HCT116 (cell line): ENCODE data around the gene TXNDC17. TPM values are rescaled to one million over a fixed set of nuclear protein-coding genes. Genes with fewer than 3 reads are reported as not detected.
A peak's percentile ranks its signal among the peaks of the same experiment; 100 is the strongest.

Experiments
- ATAC-seq: fragments of 200-7000 bp; cut with Tn5 transposase; 2 replicates; pipeline ENCODE4 v1.9.1; 2020; ENCODE audit warnings: mild to moderate bottlenecking, moderate library complexity
- BruUV-seq: library from RNA; stranded (reverse); fragments of 400-500 nt; replicated peaks from 2 replicates; lab custom pipeline; 2021; lab: Mats Ljungman, UMichigan
- CTCF ChIA-PET: fragments of 300-600 bp; sonication (Branson Sonifier 250); formaldehyde crosslinking; loops from one replicate; lab custom pipeline; 2021; ENCODE audit warnings: antibody characterized with exemption; lab: Charles Lee
- POLR2A ChIA-PET: fragments of 300-600, 350-600 bp; sonication (Branson Sonifier 250); formaldehyde crosslinking; loops from one replicate; lab custom pipeline; 2021; ENCODE audit warnings: antibody characterized with exemption; lab: Charles Lee
- RAD21 ChIA-PET, 2 experiments: fragments of 300-600 bp; sonication (Branson Sonifier 250); formaldehyde crosslinking; loops; one replicate each; lab custom pipeline; 2023; ENCODE audit warnings: low total read pairs in 2 of 2; ENCODE audit not compliant: uncharacterized antibody in 2 of 2, unreplicated experiment in 2 of 2, low non-redundant PET in 1 of 2; lab: Charles Lee
- DNase-seq: peaks from one replicate; pipeline ENCODE4 v3.0.0-alpha.2; 2010; ENCODE audit warnings: low read depth, low spot score
- H2AFZ ChIP-seq: fragments of 200-600 bp; shearing (Covaris generic), sonication (generic); 2 replicates; pipeline ENCODE4 v1.6.1; 2017; ENCODE audit warnings: low read depth, mixed run types, mixed read lengths, antibody characterized with exemption, low read length; ENCODE audit not compliant: poor library complexity, severe bottlenecking
- H3K27ac ChIP-seq: 2 replicates; pipeline ENCODE4 v1.5.1; 2012; ENCODE audit warnings: low read depth, low read length
- H3K27me3 ChIP-seq: fragments of 200-600 bp; sonication (generic); 2 replicates; pipeline ENCODE4 v1.6.1; 2016; ENCODE audit warnings: mixed run types, low read length, mixed read lengths; ENCODE audit not compliant: insufficient read depth
- H3K36me3 ChIP-seq, 2 experiments: fragments of 200-500 bp in 1 of 2; fragments of 200-600 bp in 1 of 2; sonication (Bioruptor generic) in 1 of 2; sonication (generic) in 1 of 2; 2 replicates each; pipeline versions ENCODE4 v1.5.1 to v1.6.1; 2014 to 2016; ENCODE audit warnings: low read length in 2 of 2, inconsistent platforms in 1 of 2, mixed read lengths in 1 of 2, mixed run types in 1 of 2; ENCODE audit not compliant: insufficient read depth in 2 of 2, control insufficient read depth in 1 of 2
- H3K4me1 ChIP-seq, 2 experiments: fragments of 200-600 bp in 1 of 2; sonication (generic) in 1 of 2; 2 replicates each; pipeline versions ENCODE4 v1.5.1 to v1.6.1; 2012 to 2017; ENCODE audit warnings: low read length in 2 of 2, inconsistent platforms in 1 of 2, mild to moderate bottlenecking in 1 of 2, mixed read lengths in 1 of 2, mixed run types in 1 of 2, moderate library complexity in 1 of 2; ENCODE audit not compliant: insufficient read depth in 2 of 2, control insufficient read depth in 1 of 2
- H3K4me2 ChIP-seq: fragments of 200-600 bp; sonication (generic); 2 replicates; pipeline ENCODE4 v1.6.1; 2017; ENCODE audit warnings: mixed run types, low read length, mixed read lengths
- H3K4me3 ChIP-seq, 2 experiments: fragments of 200-600 bp in 1 of 2; sonication (generic) in 1 of 2; replicated peaks in 1 of 2; 2 replicates each; pipeline ENCODE4 v1.5.1; 2011 to 2016; ENCODE audit warnings: low read length in 2 of 2, control low read depth in 1 of 2, low read depth in 1 of 2, mild to moderate bottlenecking in 1 of 2, mixed read lengths in 1 of 2, mixed run types in 1 of 2
- H3K79me2 ChIP-seq: fragments of 200-600 bp; sonication (generic); 2 replicates; pipeline ENCODE4 v1.6.1; 2017; ENCODE audit warnings: mild to moderate bottlenecking, mixed run types, low read length, moderate library complexity, mixed read lengths; ENCODE audit not compliant: insufficient read depth
- H3K9ac ChIP-seq: fragments of 200-600 bp; sonication (generic); 2 replicates; pipeline ENCODE4 v1.6.1; 2016; ENCODE audit warnings: low read length, mixed read lengths
- H3K9me2 ChIP-seq: fragments of 200-600 bp; sonication (generic), shearing (Covaris generic); 2 replicates; pipeline ENCODE4 v1.6.1; 2017; ENCODE audit warnings: mixed run types, mild to moderate bottlenecking, moderate library complexity; ENCODE audit not compliant: insufficient read depth
- H3K9me3 ChIP-seq, 2 experiments: fragments of 200-500 bp in 1 of 2; fragments of 200-600 bp in 1 of 2; sonication (Bioruptor generic) in 1 of 2; sonication (generic) in 1 of 2; 2 replicates each; pipeline ENCODE4 v1.6.1; 2014 to 2017; ENCODE audit warnings: low read length in 2 of 2, mixed read lengths in 2 of 2, inconsistent platforms in 1 of 2, low read depth in 1 of 2, mild to moderate bottlenecking in 1 of 2, mixed run types in 1 of 2, moderate library complexity in 1 of 2; ENCODE audit not compliant: control insufficient read depth in 1 of 2, insufficient read depth in 1 of 2
- H4K20me1 ChIP-seq: fragments of 200-600 bp; sonication (generic), shearing (Covaris generic); 2 replicates; pipeline ENCODE4 v1.6.1; 2017; ENCODE audit warnings: mixed run types, mild to moderate bottlenecking, moderate library complexity; ENCODE audit not compliant: insufficient read depth
- ATF3 ChIP-seq: IDR thresholded peaks from 2 replicates; pipeline ENCODE4 v1.6.1; 2012
- CBX3 ChIP-seq: IDR thresholded peaks from 2 replicates; pipeline ENCODE4 v1.6.1; 2012; ENCODE audit warnings: low read depth
- EGR1 ChIP-seq: IDR thresholded peaks from 2 replicates; pipeline ENCODE4 v1.6.1; 2012; ENCODE audit warnings: low read depth
- ELF1 ChIP-seq: IDR thresholded peaks from 2 replicates; pipeline ENCODE4 v1.6.1; 2012; ENCODE audit warnings: low read depth, borderline replicate concordance
- EZH2 ChIP-seq: fragments of 200-600 bp; sonication (generic); IDR thresholded peaks from 2 replicates; pipeline ENCODE4 v1.6.1; 2017; ENCODE audit warnings: antibody characterized with exemption, mixed run types
- JUND ChIP-seq: IDR thresholded peaks from 2 replicates; pipeline ENCODE4 v1.6.1; 2012
- POLR2A ChIP-seq: IDR thresholded peaks from 2 replicates; pipeline ENCODE4 v1.7.0; 2011; ENCODE audit warnings: borderline replicate concordance; ENCODE audit not compliant: insufficient read depth, insufficient read length; ENCODE audit errors: extremely low read depth
- POLR2AphosphoS5 ChIP-seq: IDR thresholded peaks from 2 replicates; pipeline ENCODE4 v1.6.1; 2011; ENCODE audit warnings: mild to moderate bottlenecking, low read depth, low read length, moderate library complexity
- RAD21 ChIP-seq: IDR thresholded peaks from 2 replicates; pipeline ENCODE4 v1.6.1; 2012; ENCODE audit warnings: low read depth, mild to moderate bottlenecking
- REST ChIP-seq: IDR thresholded peaks from 2 replicates; pipeline ENCODE4 v1.6.1; 2012; ENCODE audit warnings: low read depth
- SIN3A ChIP-seq: IDR thresholded peaks from 2 replicates; pipeline ENCODE4 v1.6.1; 2012; ENCODE audit warnings: low read depth
- SP1 ChIP-seq: IDR thresholded peaks from 2 replicates; pipeline ENCODE4 v1.6.1; 2012; ENCODE audit warnings: low read depth
- SRF ChIP-seq: IDR thresholded peaks from 2 replicates; pipeline ENCODE4 v1.6.1; 2012; ENCODE audit warnings: low read depth
- TCF7L2 ChIP-seq: IDR thresholded peaks from 2 replicates; pipeline ENCODE4 v1.7.0; 2011; ENCODE audit warnings: borderline replicate concordance, inconsistent platforms; ENCODE audit not compliant: insufficient read depth, insufficient read length; ENCODE audit errors: extremely low read depth
- YY1 ChIP-seq: IDR thresholded peaks from 2 replicates; pipeline ENCODE4 v1.6.1; 2011; ENCODE audit warnings: low read length, low read depth, moderate library complexity, mild to moderate bottlenecking; ENCODE audit not compliant: insufficient replicate concordance; ENCODE audit errors: extremely low read depth
- ZFX ChIP-seq: fragments of 450-650 bp; IDR thresholded peaks from 2 replicates; pipeline ENCODE4 v1.6.1; 2017
- ZNF274 ChIP-seq: fragments of 200-500 bp; sonication (Bioruptor generic); IDR thresholded peaks from 2 replicates; pipeline ENCODE4 v1.6.1; 2014; ENCODE audit warnings: mild to moderate bottlenecking, low read depth, low read length, inconsistent platforms
- intact Hi-C: fragments of 100-400 bp; cut with micrococcal nuclease; formaldehyde crosslinking; loops from 2 replicates; pipeline ENCODE4 v1.10.0; 2022
- total RNA-seq: library from RNA; stranded (reverse); gene quantifications from one replicate; pipeline ENCODE4 v1.2.1, GENCODE V29; 2021; ENCODE audit not compliant: unreplicated experiment
- TF ChIP-seq, protein P1 (sequence below): IDR thresholded peaks from 2 replicates; pipeline ENCODE4 v1.6.1; 2012
- TF ChIP-seq, protein P2 (sequence below), 3 experiments: fragments of 200-600 bp in 1 of 3; sonication (generic) in 1 of 3; IDR thresholded peaks in 2 of 3; conservative IDR thresholded peaks in 1 of 3; 2 replicates each; pipeline ENCODE4 v1.5.1; 2012 to 2017; ENCODE audit warnings: low read depth in 2 of 3, low read length in 2 of 3, antibody characterized with exemption in 1 of 3, borderline replicate concordance in 1 of 3, control low read depth in 1 of 3, mild to moderate bottlenecking in 1 of 3, mixed read lengths in 1 of 3, mixed run types in 1 of 3, moderate library complexity in 1 of 3; ENCODE audit not compliant: insufficient read depth in 1 of 3

Gene TXNDC17
- total RNA-seq, 1 experiment from 2014 or later, result 121 TPM

DNA sequence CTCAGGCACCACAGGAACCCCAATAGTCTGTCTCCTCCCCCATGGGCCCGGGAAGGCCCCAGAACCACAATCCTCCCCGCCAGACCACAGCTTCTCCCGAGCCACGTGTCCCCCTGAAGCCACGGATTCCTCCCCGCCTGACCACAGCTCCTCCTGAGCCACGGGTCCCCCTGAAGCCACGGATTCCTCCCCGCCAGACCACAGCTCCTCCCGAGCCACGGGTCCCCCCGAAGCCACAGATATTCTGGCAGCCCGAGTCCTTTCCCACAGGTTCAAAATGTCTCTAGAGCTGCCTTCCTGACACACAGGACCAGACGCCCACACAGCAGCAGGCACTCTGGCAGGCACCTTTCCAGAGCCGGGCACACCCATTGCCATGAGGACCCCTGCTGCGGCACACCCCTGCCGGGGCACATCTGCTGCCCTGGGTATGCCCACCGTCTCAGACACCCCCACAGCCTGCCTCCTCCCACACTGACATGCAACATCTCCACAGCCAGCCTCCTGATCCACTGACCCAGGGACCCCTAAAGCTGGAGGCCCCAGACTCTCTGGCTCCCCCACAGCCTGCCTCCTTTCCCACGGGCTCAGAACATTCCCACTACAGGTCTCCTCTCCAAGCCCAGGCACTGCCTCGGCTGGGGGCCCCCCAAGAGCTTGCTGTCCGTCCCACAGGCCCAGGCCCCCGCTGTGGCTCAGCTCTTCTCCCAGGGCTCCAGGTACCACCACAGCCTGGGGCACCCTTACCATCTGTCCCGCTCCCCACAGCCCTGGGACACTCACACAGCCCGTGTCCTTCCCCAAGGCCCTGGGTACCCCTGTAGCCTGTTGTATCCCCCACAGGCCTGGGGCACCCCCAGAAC lies 2.6 kb upstream of the TXNDC17 start:
- Histone ChIP-seq H3K4me2 (peak overlapping the region; percentile 85), H3K9me2 (no peaks in the 10 kb centered on the region), H3K9ac (no peak overlapping the region), H3K27me3 (no peaks in the 10 kb centered on the region), H3K4me3 (no peak overlapping the region; a peak in 1 of 4 replicates), H2AFZ (no peak overlapping the region), H3K79me2 (peaks cover 41% of the 10 kb centered on the region), H4K20me1 (no peaks in the 10 kb centered on the region), H3K4me1 (peaks cover 13 to 25% of the 10 kb centered on the region in 2 experiments; a peak in 3 of 4 replicates), H3K27ac (peak overlapping the region; percentile 94; the same call in 1 of the 2 replicates), H3K36me3 (peaks cover 11 to 21% of the 10 kb centered on the region in 2 experiments; a peak in 3 of 4 replicates), H3K9me3 (no peaks in the 10 kb centered on the region)
- DNase-seq, result no peak
- ATAC-seq, result no peak
- RAD21 ChIA-PET, result no interaction called here
- POLR2A ChIA-PET, result no interaction called here
- intact Hi-C loops, result no loop called here
- TF ChIP-seq SP1 (no peak), RAD21 (no peak), POLR2A (no peak), ZFX (no peak), SIN3A (no peak), ZNF274 (no peak), SRF (no peak), ELF1 (no peak), ATF3 (no peak), YY1 (no peak), POLR2AphosphoS5 (no peak), JUND (no peak), EZH2 (no peak), EGR1 (no peak), CBX3 (no peak), TCF7L2 (no peak), REST (no peak)
- TF ChIP-seq, protein P1, sequence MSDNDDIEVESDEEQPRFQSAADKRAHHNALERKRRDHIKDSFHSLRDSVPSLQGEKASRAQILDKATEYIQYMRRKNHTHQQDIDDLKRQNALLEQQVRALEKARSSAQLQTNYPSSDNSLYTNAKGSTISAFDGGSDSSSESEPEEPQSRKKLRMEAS, result no peak
- TF ChIP-seq, protein P2, sequence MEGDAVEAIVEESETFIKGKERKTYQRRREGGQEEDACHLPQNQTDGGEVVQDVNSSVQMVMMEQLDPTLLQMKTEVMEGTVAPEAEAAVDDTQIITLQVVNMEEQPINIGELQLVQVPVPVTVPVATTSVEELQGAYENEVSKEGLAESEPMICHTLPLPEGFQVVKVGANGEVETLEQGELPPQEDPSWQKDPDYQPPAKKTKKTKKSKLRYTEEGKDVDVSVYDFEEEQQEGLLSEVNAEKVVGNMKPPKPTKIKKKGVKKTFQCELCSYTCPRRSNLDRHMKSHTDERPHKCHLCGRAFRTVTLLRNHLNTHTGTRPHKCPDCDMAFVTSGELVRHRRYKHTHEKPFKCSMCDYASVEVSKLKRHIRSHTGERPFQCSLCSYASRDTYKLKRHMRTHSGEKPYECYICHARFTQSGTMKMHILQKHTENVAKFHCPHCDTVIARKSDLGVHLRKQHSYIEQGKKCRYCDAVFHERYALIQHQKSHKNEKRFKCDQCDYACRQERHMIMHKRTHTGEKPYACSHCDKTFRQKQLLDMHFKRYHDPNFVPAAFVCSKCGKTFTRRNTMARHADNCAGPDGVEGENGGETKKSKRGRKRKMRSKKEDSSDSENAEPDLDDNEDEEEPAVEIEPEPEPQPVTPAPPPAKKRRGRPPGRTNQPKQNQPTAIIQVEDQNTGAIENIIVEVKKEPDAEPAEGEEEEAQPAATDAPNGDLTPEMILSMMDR (IDR thresholded peaks at IDR 0.05 in 2 of 3, conservative IDR thresholded peaks at IDR 0.05 in 1 of 3; ENCODE audit: borderline replicate concordance in 1 of 3, insufficient read depth in 1 of 3, low read depth in 2 of 3, low read length in 2 of 3), result no peak
- CTCF ChIA-PET, result no interaction called here
- no TSS peak for BruUV-seq
